H1 (cell line): ENCODE data around the gene RSF1. TPM values are rescaled to one million over a fixed set of nuclear protein-coding genes. Genes with fewer than 3 reads are reported as not detected.

Experiments
- CTCF ChIA-PET: fragments of 300-600 bp; sonication (Branson Sonifier 250); formaldehyde crosslinking; loops from one replicate; lab custom pipeline; 2021; ENCODE audit not compliant: partially characterized antibody; lab: Charles Lee
- POLR2A ChIA-PET: fragments of 300-600 bp; sonication (Branson Sonifier 250); formaldehyde crosslinking; loops from one replicate; lab custom pipeline; 2021; ENCODE audit warnings: inconsistent platforms; ENCODE audit not compliant: partially characterized antibody; lab: Charles Lee
- DNase-seq, 2 experiments: peaks; one replicate each; pipeline versions ENCODE4 v3.0.0 to v3.0.0-alpha.2; 2010 to 2022; ENCODE audit warnings: low spot score in 2 of 2, low read depth in 1 of 2, mixed read lengths in 1 of 2
- FAIRE-seq: peaks from 2 replicates; lab custom pipeline; 2011; peaks lifted over from hg19 to GRCh38; lab: Jason Lieb, UNC
- H2AFZ ChIP-seq: 2 replicates; pipeline ENCODE4 v1.8.1; 2012; ENCODE audit warnings: low read length, inconsistent platforms
- H2AK5ac ChIP-seq: 2 replicates; pipeline ENCODE4 v1.6.1; 2013; ENCODE audit warnings: low read depth, low read length
- H2BK120ac ChIP-seq: replicated peaks from 2 replicates; pipeline ENCODE3; 2013; ENCODE audit warnings: low read depth, low read length, inconsistent platforms
- H2BK12ac ChIP-seq: 2 replicates; pipeline ENCODE4 v1.6.1; 2013; ENCODE audit warnings: low read depth, low read length
- H2BK15ac ChIP-seq: 2 replicates; pipeline ENCODE4 v1.6.1; 2013; ENCODE audit warnings: low read length
- H2BK20ac ChIP-seq: 2 replicates; pipeline ENCODE4 v1.6.1; 2013; ENCODE audit warnings: low read length
- H2BK5ac ChIP-seq: 2 replicates; pipeline ENCODE4 v1.6.1; 2013; ENCODE audit warnings: low read depth, low read length
- H3K14ac ChIP-seq: 2 replicates; pipeline ENCODE4 v1.6.1; 2013; ENCODE audit warnings: inconsistent platforms; ENCODE audit not compliant: insufficient read length
- H3K18ac ChIP-seq: 2 replicates; pipeline ENCODE4 v1.6.1; 2013; ENCODE audit warnings: low read length; ENCODE audit errors: extremely low read depth
- H3K23ac ChIP-seq: 2 replicates; pipeline ENCODE4 v1.6.1; 2013; ENCODE audit warnings: inconsistent platforms; ENCODE audit not compliant: insufficient read length
- H3K23me2 ChIP-seq: 2 replicates; pipeline ENCODE4 v1.6.1; 2013; ENCODE audit warnings: low read depth, low read length
- H3K27ac ChIP-seq: 2 replicates; pipeline ENCODE4 v1.6.1; 2011; ENCODE audit warnings: low read depth, low read length, inconsistent platforms
- H3K27me3 ChIP-seq, 4 experiments: replicated peaks in 1 of 4; 1 replicate in 1 of 4; 2 replicates in 3 of 4; pipeline versions ENCODE4 v1.6.1 to v1.8.1; 2011 to 2013; ENCODE audit warnings: low read length in 3 of 4, mild to moderate bottlenecking in 3 of 4, inconsistent platforms in 2 of 4, mixed read lengths in 2 of 4, moderate library complexity in 1 of 4; ENCODE audit not compliant: control insufficient read depth in 3 of 4, insufficient read depth in 3 of 4; ENCODE audit errors: extremely low read depth in 1 of 4
- H3K36me3 ChIP-seq, 4 experiments: 2 replicates each; pipeline versions ENCODE4 v1.6.1 to v1.8.1; 2011 to 2013; ENCODE audit warnings: mild to moderate bottlenecking in 4 of 4, low read length in 3 of 4, moderate library complexity in 2 of 4, control low read depth in 1 of 4, inconsistent platforms in 1 of 4; ENCODE audit not compliant: insufficient read depth in 4 of 4, control insufficient read depth in 2 of 4
- H3K4ac ChIP-seq: replicated peaks from 2 replicates; pipeline ENCODE3; 2013; ENCODE audit warnings: low read length, low read depth, mixed read lengths, inconsistent platforms; ENCODE audit not compliant: insufficient read length
- H3K4me1 ChIP-seq, 4 experiments: replicated peaks in 1 of 4; 1 replicate in 1 of 4; 2 replicates in 3 of 4; pipeline versions ENCODE4 v1.6.1 to v1.8.1; 2011 to 2013; ENCODE audit warnings: low read length in 3 of 4, inconsistent platforms in 2 of 4, mixed read lengths in 1 of 4; ENCODE audit not compliant: insufficient read depth in 4 of 4, control insufficient read depth in 3 of 4
- H3K4me2 ChIP-seq, 2 experiments: 2 replicates each; pipeline versions ENCODE4 v1.6.1 to v1.8.1; 2011 to 2013; ENCODE audit warnings: low read depth in 2 of 2, low read length in 2 of 2, control low read depth in 1 of 2, inconsistent platforms in 1 of 2, mild to moderate bottlenecking in 1 of 2; ENCODE audit not compliant: insufficient read depth in 1 of 2
- H3K4me3 ChIP-seq, 4 experiments: fragments of 200-600, 300-600 bp in 1 of 4; sonication (generic), shearing (Covaris generic), sonication (Bioruptor Twin) in 1 of 4; 2 replicates each; pipeline versions ENCODE4 v1.5.1 to v1.8.1; 2011 to 2016; ENCODE audit warnings: low read length in 4 of 4, low read depth in 3 of 4, control low read depth in 2 of 4, inconsistent platforms in 2 of 4, mild to moderate bottlenecking in 2 of 4, mixed read lengths in 1 of 4, moderate library complexity in 1 of 4; ENCODE audit not compliant: insufficient read depth in 2 of 4; ENCODE audit errors: extremely low read depth in 1 of 4
- H3K56ac ChIP-seq: replicated peaks from 2 replicates; pipeline ENCODE3; 2013; ENCODE audit warnings: low read depth, mild to moderate bottlenecking, mixed read lengths, low read length, inconsistent platforms; ENCODE audit not compliant: insufficient read length
- H3K79me1 ChIP-seq: 2 replicates; pipeline ENCODE4 v1.6.1; 2013; ENCODE audit warnings: low read depth, low read length, control low read depth
- H3K79me2 ChIP-seq, 2 experiments: 2 replicates each; pipeline versions ENCODE4 v1.6.1 to v1.8.1; 2012 to 2013; ENCODE audit warnings: low read length in 2 of 2, mild to moderate bottlenecking in 2 of 2, inconsistent platforms in 1 of 2; ENCODE audit not compliant: insufficient read depth in 2 of 2, control insufficient read depth in 1 of 2
- H3K9ac ChIP-seq, 4 experiments: replicated peaks in 1 of 4; 1 replicate in 1 of 4; 2 replicates in 3 of 4; pipeline versions ENCODE4 v1.6.1 to v1.8.1; 2011 to 2013; ENCODE audit warnings: low read depth in 3 of 4, low read length in 3 of 4, control low read depth in 2 of 4, mild to moderate bottlenecking in 2 of 4, moderate library complexity in 2 of 4, inconsistent platforms in 1 of 4; ENCODE audit errors: extremely low read depth in 1 of 4
- H3K9me3 ChIP-seq, 2 experiments: 2 replicates each; pipeline versions ENCODE4 v1.6.1 to v1.8.1; 2012 to 2013; ENCODE audit warnings: mild to moderate bottlenecking in 2 of 2, moderate library complexity in 2 of 2, control low read depth in 1 of 2, inconsistent platforms in 1 of 2, low read depth in 1 of 2, low read length in 1 of 2, mixed read lengths in 1 of 2; ENCODE audit not compliant: insufficient read depth in 2 of 2
- H4K20me1 ChIP-seq, 2 experiments: replicated peaks in 1 of 2; 2 replicates each; pipeline versions ENCODE3 to v1.8.1; 2011 to 2013; ENCODE audit warnings: inconsistent platforms in 2 of 2, low read length in 2 of 2, mild to moderate bottlenecking in 1 of 2; ENCODE audit not compliant: insufficient read depth in 2 of 2, control insufficient read depth in 1 of 2
- H4K5ac ChIP-seq: 2 replicates; pipeline ENCODE4 v1.6.1; 2013; ENCODE audit warnings: low read length, low read depth, mixed read lengths, inconsistent platforms; ENCODE audit not compliant: insufficient read length
- H4K8ac ChIP-seq: 2 replicates; pipeline ENCODE4 v1.8.0; 2013; ENCODE audit warnings: mild to moderate bottlenecking, moderate library complexity, low read length, inconsistent platforms; ENCODE audit not compliant: insufficient read depth; ENCODE audit errors: extremely low read depth
- H4K91ac ChIP-seq: replicated peaks from 2 replicates; pipeline ENCODE3; 2013; ENCODE audit warnings: low read length, mixed read lengths, inconsistent platforms; ENCODE audit not compliant: insufficient read length
- SIRT6 ChIP-seq: IDR thresholded peaks from one replicate; pipeline ENCODE4 v1.7.1; 2012; ENCODE audit warnings: low read length, inconsistent platforms
- WGBS, 2 experiments: shearing (Covaris generic) in 1 of 2; methylation state at CpG; one replicate each; pipeline versions ENCODE4 v1.1.6 to v1.1.7; 2013 to 2015; ENCODE audit warnings: low lambda C conversion rate in 2 of 2, mixed read lengths in 2 of 2, inconsistent platforms in 1 of 2, low coverage in 1 of 2, missing lambda C conversion rate in 1 of 2; ENCODE audit not compliant: insufficient replicate concordance in 2 of 2, insufficient coverage in 1 of 2, insufficient read length in 1 of 2; ENCODE audit errors: extremely low coverage in 1 of 2, missing lambda C conversion rate in 1 of 2; 5-methylcytosine and 5-hydroxymethylcytosine counted together
- polyA plus RNA-seq, 7 experiments: library from polyadenylated mRNA; depleted of rRNA in 3 of 7; stranded (reverse) in 5 of 7; unstranded in 2 of 7; fragments of >200 nt in 5 of 7; fragments of 200-250 nt in 2 of 7; gene quantifications; 1 replicate in 5 of 7; 2 replicates in 1 of 7; 4 replicates in 1 of 7; pipeline versions ENCODE4 v1.2.1 to v1.2.3, GENCODE V29; 2011 to 2013; ENCODE audit warnings: missing spikeins in 2 of 7, mixed read lengths in 2 of 7
- total RNA-seq: library from RNA; stranded (reverse); fragmentation: NEBNext Ultra II Directional; extraction: Animal tissue kit (Norgen Biotek cat#: 25700); gene quantifications from 2 replicates; pipeline ENCODE4 v1.2.1, GENCODE V29; 2021

The RSF1 gene
- total and polyA plus RNA-seq, 2 of the 8 experiments (the other 6 are each of a cell fraction or from before 2014, with no cell fraction given): 17.8 to 87.9 TPM

GRCh38 chr11:77636731-77637344, 183.7 kb downstream of the RSF1 start:
- H3K4me3 ChIP-seq: peak overlapping the region; percentile 83 to 94 (median 90)
- H2AK5ac ChIP-seq: no peak overlapping the region
- H3K9me3 ChIP-seq: no peaks in the 10 kb centered on the region
- peaks cover 14 to 55% of the 10 kb centered on the region in 2 experiments for H3K79me2 ChIP-seq
- no peak overlapping the region for H2BK5ac ChIP-seq
- ChIA-PET POLR2A (interaction anchor here (0.7 to 2.1 kb wide), 6 partner anchors 11 to 358 kb away, joined by 3 to 13 read pairs (median 4); partner anchors contain the start of gene INTS4), CTCF (no interaction called here)
- no peak overlapping the region for H2BK20ac ChIP-seq
- no peak overlapping the region for H3K56ac ChIP-seq
- H2BK15ac ChIP-seq: no peak overlapping the region
- no peak overlapping the region for H2BK12ac ChIP-seq
- H2AFZ ChIP-seq: no peak overlapping the region
- peak overlapping the region; percentile 76 to 82 for H3K4me2 ChIP-seq
- H4K8ac ChIP-seq: no peak overlapping the region
- H3K79me1 ChIP-seq: peaks cover 6% of the 10 kb centered on the region
- H4K5ac ChIP-seq: no peak overlapping the region
- H3K23ac ChIP-seq: no peak overlapping the region
- H2BK120ac ChIP-seq: no peak overlapping the region
- H3K23me2 ChIP-seq: peaks cover 5% of the 10 kb centered on the region; the same call in 1 of the 2 replicates
- no peak overlapping the region for H3K14ac ChIP-seq
- DNase-seq: no peak
- peaks cover 0 to 5% (median 0%) of the 10 kb centered on the region in 4 experiments; a peak in 3 of 8 replicates for H3K36me3 ChIP-seq
- peaks cover 2 to 7% (median 3%) of the 10 kb centered on the region in 4 experiments; a peak in 6 of 7 replicates for H3K4me1 ChIP-seq
- peak overlapping the region in 3 of 4 experiments; percentile 85 to 90 (median 90); a peak in 5 of 7 replicates for H3K9ac ChIP-seq
- no peak overlapping the region for H3K18ac ChIP-seq
- H3K4ac ChIP-seq: no peak overlapping the region
- peak overlapping the region; percentile 76; the same call in 1 of the 2 replicates for H3K27ac ChIP-seq
- H4K91ac ChIP-seq: no peak overlapping the region
- 11% methylated on average over 13 of the region's 14 CpGs; no CpG with 5 or more reads in 1 of the 2 experiments for WGBS, 2 experiments
- FAIRE-seq: no peak
- H4K20me1 ChIP-seq: peaks cover 2 to 3% of the 10 kb centered on the region in 2 experiments
- H3K27me3 ChIP-seq: no peaks in the 10 kb centered on the region
- TF ChIP-seq SIRT6: no peak
